ENCODE measurements around the gene FLII. TPM values are rescaled to one million over a fixed set of nuclear protein-coding genes. Genes with fewer than 3 reads are reported as not detected.

FLII gene
- total RNA-seq, 1 experiment from 2014 or later, result 309 TPM

- no peak overlapping the region for H3K4me3 Mint-ChIP-seq
- H3K9me3 Mint-ChIP-seq, result no peaks in the 10 kb centered on the region
- peaks cover 10% of the 10 kb centered on the region; the same call in 1 of the 2 replicates for H3K36me3 Mint-ChIP-seq
- no peak for DNase-seq (ENCODE audit: low spot score)
- H3K4me1 Mint-ChIP-seq, result peaks cover 18% of the 10 kb centered on the region
- H3K27me3 Mint-ChIP-seq (ENCODE audit: low read depth), result no peaks in the 10 kb centered on the region
- H3K27ac Mint-ChIP-seq, result no peak overlapping the region
- POLR2A ChIA-PET, result no interaction called here
- CTCF ChIA-PET, result interaction anchor here (0.5 to 1.7 kb wide), 3 partner anchors 14 to 352 kb away, joined by 3 to 5 read pairs (median 3); no protein-coding TSS in a partner anchor
- no peak for TF ChIP-seq MYBL2 (CRISPR knock-in tag; IDR thresholded peaks at IDR 0.05)
- TF ChIP-seq ZNF219 (CRISPR knock-in tag; IDR thresholded peaks at IDR 0.05; ENCODE audit: borderline replicate concordance), result no peak
- no peak for ATAC-seq
These were observed 28.0 kb downstream of the FLII start for GRCh38 chr17:18230288-18231141.

DNA sequence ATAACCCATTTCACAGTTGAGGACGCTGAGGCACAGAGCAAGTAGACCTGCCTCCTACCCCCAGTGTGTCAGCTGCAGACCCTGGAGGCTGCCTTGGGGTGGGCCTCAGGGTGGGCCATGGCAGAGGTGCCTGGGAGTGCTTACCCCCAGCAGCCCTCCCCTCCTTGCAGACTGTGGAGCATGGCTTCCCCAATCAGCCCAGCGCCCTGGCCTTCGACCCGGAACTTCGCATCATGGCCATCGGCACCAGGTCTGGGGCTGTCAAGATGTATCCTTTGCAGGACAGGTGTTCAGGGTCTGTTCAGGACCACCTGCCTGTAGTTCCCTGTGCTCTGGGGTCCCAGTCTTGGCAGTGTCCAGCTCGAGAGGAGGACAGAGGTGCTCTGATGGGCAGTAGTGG, 28.8 kb downstream of the FLII start:
- H3K4me3 Mint-ChIP-seq, result no peak overlapping the region
- CTCF ChIA-PET, result interaction anchor here (1.5 kb wide), 1 partner anchor 38 kb away, joined by 3 read pairs; no protein-coding TSS in a partner anchor

More for the DNA sequence above, 28.8 kb downstream of the FLII start:
- Mint-ChIP-seq H3K27ac (no peak overlapping the region), H3K27me3 (ENCODE audit: low read depth) (no peaks in the 10 kb centered on the region), H3K9me3 (no peaks in the 10 kb centered on the region), H3K36me3 (peaks cover 6% of the 10 kb centered on the region; the same call in 1 of the 2 replicates), H3K4me1 (peaks cover 18% of the 10 kb centered on the region)
- ATAC-seq, result no peak
- no peak for DNase-seq (ENCODE audit: low spot score)
- POLR2A ChIA-PET, result no interaction called here
- TF ChIP-seq, protein P1, sequence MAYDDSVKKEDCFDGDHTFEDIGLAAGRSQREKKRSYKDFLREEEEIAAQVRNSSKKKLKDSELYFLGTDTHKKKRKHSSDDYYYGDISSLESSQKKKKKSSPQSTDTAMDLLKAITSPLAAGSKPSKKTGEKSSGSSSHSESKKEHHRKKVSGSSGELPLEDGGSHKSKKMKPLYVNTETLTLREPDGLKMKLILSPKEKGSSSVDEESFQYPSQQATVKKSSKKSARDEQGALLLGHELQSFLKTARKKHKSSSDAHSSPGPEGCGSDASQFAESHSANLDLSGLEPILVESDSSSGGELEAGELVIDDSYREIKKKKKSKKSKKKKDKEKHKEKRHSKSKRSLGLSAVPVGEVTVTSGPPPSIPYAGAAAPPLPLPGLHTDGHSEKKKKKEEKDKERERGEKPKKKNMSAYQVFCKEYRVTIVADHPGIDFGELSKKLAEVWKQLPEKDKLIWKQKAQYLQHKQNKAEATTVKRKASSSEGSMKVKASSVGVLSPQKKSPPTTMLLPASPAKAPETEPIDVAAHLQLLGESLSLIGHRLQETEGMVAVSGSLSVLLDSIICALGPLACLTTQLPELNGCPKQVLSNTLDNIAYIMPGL (CRISPR knock-in tag; IDR thresholded peaks at IDR 0.05), result no peak
- TF ChIP-seq FOXK1 (CRISPR knock-in tag; IDR thresholded peaks at IDR 0.05) (no peak), ETV6 (CRISPR knock-in tag; IDR thresholded peaks at IDR 0.05) (no peak), CBFB (CRISPR knock-in tag; IDR thresholded peaks at IDR 0.05; ENCODE audit: low read depth) (no peak), FOXP1 (CRISPR knock-in tag; IDR thresholded peaks at IDR 0.05; ENCODE audit: borderline replicate concordance) (no peak), ARID4B (CRISPR knock-in tag; IDR thresholded peaks at IDR 0.05; ENCODE audit: borderline replicate concordance) (no peak), ZSCAN18 (CRISPR knock-in tag; IDR thresholded peaks at IDR 0.05) (no peak), MYBL2 (CRISPR knock-in tag; IDR thresholded peaks at IDR 0.05) (no peak), E2F5 (CRISPR knock-in tag; IDR thresholded peaks at IDR 0.05) (no peak), EMX1 (CRISPR knock-in tag; IDR thresholded peaks at IDR 0.05) (no peak), ATF1 (CRISPR knock-in tag; IDR thresholded peaks at IDR 0.05) (no peak), GTF2I (CRISPR knock-in tag; conservative IDR thresholded peaks at IDR 0.05) (no peak), NFE2L1 (CRISPR knock-in tag; IDR thresholded peaks at IDR 0.05) (no peak), ZNF532 (CRISPR knock-in tag; IDR thresholded peaks at IDR 0.05; ENCODE audit: borderline replicate concordance) (no peak)

Measured in WTC11 (cell line).